PFSK-1 (cell line): Measurements from ENCODE around the gene ZNF831.

Experiments
- POLR2AphosphoS5 ChIP-seq: IDR thresholded peaks from 2 replicates; pipeline ENCODE4 v1.6.1; 2012; ENCODE audit warnings: low read depth, mild to moderate bottlenecking, control low read depth, low read length, moderate library complexity
- REST ChIP-seq, 2 experiments: IDR thresholded peaks; 2 replicates each; pipeline versions ENCODE4 v1.6.1 to v1.8.0; 2011 to 2012; ENCODE audit warnings: low read depth in 2 of 2, low read length in 2 of 2, control low read depth in 1 of 2, inconsistent platforms in 1 of 2, mild to moderate bottlenecking in 1 of 2, moderate library complexity in 1 of 2; ENCODE audit not compliant: insufficient read depth in 1 of 2
- SIN3A ChIP-seq: IDR thresholded peaks from 2 replicates; pipeline ENCODE4 v1.6.1; 2012; ENCODE audit warnings: mild to moderate bottlenecking, low read length, moderate library complexity, borderline replicate concordance; ENCODE audit not compliant: insufficient read depth
- TAF1 ChIP-seq: IDR thresholded peaks from 2 replicates; pipeline ENCODE4 v1.6.1; 2012; ENCODE audit warnings: low read length, control low read depth, borderline replicate concordance; ENCODE audit not compliant: insufficient read depth

GRCh38 chr20:59284470-59284869 is 120.8 kb downstream of the ZNF831 start:
- no peak for TF ChIP-seq POLR2AphosphoS5
- no peak for TF ChIP-seq TAF1
- no peak for TF ChIP-seq REST (IDR thresholded peaks at IDR 0.05; ENCODE audit: insufficient read depth in 1 of 2, low read depth in 2 of 2, low read length in 2 of 2)
- TF ChIP-seq SIN3A = no peak
